H1 (cell line): ENCODE data around the gene PDLIM3. TPM values are rescaled to one million over a fixed set of nuclear protein-coding genes. Genes with fewer than 3 reads are reported as not detected.

Experiments
- polyA plus RNA-seq, 7 experiments: library from polyadenylated mRNA; depleted of rRNA in 3 of 7; stranded (reverse) in 5 of 7; unstranded in 2 of 7; fragments of >200 nt in 5 of 7; fragments of 200-250 nt in 2 of 7; gene quantifications; 1 replicate in 5 of 7; 2 replicates in 1 of 7; 4 replicates in 1 of 7; pipeline versions ENCODE4 v1.2.1 to v1.2.3, GENCODE V29; 2011 to 2013; ENCODE audit warnings: missing spikeins in 2 of 7, mixed read lengths in 2 of 7
- total RNA-seq: library from RNA; stranded (reverse); fragmentation: NEBNext Ultra II Directional; extraction: Animal tissue kit (Norgen Biotek cat#: 25700); gene quantifications from 2 replicates; pipeline ENCODE4 v1.2.1, GENCODE V29; 2021
- TF ChIP-seq, protein P1 (sequence below): fragments of 300-600 bp; sonication (generic); IDR thresholded peaks from 2 replicates; pipeline ENCODE4 v1.7.1; 2012; ENCODE audit warnings: low read length, moderate library complexity, mild to moderate bottlenecking, inconsistent platforms; ENCODE audit not compliant: insufficient replicate concordance

Gene PDLIM3
- total and polyA plus RNA-seq, 2 of the 8 experiments (the other 6 are each of a cell fraction or from before 2014, with no cell fraction given) = 7.6 to 8.1 TPM

DNA sequence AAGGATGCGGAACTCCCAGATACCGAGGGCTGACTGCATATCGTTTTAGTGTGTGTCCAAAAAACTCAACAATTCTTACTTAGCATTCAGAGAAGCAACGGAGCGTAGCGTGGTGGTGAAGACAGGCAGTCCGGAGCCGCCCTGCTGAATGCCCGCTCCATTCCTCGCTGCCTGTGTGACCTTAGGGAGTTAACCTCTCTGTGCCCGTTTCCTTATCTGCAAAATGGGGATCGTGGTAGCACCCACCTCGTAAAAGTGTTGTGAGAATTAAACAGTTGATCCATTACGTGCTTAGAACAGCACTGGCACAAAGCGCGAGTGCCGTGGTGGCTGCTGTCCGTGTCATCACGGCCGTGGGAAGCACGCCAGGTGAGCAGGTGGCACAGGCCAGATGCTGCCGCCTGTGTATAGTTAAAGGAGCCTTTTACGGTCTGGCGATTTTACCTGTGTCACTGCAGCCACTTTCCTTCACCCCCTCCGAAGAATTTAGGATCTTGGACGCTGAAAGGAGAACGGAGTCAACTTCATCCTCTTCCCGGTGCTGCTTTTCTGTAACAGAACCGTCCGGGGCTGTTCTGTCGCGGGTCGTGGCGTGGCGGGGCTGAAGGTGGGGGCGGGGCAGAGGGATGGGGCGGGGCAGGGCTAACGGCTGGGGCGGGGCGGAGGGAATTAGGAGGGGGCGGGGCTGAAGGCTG lies 64.7 kb downstream of the PDLIM3 start (continued):
- TF ChIP-seq, protein P1, sequence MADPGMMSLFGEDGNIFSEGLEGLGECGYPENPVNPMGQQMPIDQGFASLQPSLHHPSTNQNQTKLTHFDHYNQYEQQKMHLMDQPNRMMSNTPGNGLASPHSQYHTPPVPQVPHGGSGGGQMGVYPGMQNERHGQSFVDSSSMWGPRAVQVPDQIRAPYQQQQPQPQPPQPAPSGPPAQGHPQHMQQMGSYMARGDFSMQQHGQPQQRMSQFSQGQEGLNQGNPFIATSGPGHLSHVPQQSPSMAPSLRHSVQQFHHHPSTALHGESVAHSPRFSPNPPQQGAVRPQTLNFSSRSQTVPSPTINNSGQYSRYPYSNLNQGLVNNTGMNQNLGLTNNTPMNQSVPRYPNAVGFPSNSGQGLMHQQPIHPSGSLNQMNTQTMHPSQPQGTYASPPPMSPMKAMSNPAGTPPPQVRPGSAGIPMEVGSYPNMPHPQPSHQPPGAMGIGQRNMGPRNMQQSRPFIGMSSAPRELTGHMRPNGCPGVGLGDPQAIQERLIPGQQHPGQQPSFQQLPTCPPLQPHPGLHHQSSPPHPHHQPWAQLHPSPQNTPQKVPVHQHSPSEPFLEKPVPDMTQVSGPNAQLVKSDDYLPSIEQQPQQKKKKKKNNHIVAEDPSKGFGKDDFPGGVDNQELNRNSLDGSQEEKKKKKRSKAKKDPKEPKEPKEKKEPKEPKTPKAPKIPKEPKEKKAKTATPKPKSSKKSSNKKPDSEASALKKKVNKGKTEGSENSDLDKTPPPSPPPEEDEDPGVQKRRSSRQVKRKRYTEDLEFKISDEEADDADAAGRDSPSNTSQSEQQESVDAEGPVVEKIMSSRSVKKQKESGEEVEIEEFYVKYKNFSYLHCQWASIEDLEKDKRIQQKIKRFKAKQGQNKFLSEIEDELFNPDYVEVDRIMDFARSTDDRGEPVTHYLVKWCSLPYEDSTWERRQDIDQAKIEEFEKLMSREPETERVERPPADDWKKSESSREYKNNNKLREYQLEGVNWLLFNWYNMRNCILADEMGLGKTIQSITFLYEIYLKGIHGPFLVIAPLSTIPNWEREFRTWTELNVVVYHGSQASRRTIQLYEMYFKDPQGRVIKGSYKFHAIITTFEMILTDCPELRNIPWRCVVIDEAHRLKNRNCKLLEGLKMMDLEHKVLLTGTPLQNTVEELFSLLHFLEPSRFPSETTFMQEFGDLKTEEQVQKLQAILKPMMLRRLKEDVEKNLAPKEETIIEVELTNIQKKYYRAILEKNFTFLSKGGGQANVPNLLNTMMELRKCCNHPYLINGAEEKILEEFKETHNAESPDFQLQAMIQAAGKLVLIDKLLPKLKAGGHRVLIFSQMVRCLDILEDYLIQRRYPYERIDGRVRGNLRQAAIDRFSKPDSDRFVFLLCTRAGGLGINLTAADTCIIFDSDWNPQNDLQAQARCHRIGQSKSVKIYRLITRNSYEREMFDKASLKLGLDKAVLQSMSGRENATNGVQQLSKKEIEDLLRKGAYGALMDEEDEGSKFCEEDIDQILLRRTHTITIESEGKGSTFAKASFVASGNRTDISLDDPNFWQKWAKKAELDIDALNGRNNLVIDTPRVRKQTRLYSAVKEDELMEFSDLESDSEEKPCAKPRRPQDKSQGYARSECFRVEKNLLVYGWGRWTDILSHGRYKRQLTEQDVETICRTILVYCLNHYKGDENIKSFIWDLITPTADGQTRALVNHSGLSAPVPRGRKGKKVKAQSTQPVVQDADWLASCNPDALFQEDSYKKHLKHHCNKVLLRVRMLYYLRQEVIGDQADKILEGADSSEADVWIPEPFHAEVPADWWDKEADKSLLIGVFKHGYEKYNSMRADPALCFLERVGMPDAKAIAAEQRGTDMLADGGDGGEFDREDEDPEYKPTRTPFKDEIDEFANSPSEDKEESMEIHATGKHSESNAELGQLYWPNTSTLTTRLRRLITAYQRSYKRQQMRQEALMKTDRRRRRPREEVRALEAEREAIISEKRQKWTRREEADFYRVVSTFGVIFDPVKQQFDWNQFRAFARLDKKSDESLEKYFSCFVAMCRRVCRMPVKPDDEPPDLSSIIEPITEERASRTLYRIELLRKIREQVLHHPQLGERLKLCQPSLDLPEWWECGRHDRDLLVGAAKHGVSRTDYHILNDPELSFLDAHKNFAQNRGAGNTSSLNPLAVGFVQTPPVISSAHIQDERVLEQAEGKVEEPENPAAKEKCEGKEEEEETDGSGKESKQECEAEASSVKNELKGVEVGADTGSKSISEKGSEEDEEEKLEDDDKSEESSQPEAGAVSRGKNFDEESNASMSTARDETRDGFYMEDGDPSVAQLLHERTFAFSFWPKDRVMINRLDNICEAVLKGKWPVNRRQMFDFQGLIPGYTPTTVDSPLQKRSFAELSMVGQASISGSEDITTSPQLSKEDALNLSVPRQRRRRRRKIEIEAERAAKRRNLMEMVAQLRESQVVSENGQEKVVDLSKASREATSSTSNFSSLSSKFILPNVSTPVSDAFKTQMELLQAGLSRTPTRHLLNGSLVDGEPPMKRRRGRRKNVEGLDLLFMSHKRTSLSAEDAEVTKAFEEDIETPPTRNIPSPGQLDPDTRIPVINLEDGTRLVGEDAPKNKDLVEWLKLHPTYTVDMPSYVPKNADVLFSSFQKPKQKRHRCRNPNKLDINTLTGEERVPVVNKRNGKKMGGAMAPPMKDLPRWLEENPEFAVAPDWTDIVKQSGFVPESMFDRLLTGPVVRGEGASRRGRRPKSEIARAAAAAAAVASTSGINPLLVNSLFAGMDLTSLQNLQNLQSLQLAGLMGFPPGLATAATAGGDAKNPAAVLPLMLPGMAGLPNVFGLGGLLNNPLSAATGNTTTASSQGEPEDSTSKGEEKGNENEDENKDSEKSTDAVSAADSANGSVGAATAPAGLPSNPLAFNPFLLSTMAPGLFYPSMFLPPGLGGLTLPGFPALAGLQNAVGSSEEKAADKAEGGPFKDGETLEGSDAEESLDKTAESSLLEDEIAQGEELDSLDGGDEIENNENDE = no peak
